ENCODE results near the gene RNF227. TPM values are rescaled to one million over a fixed set of nuclear protein-coding genes. Genes with fewer than 3 reads are reported as not detected.

Gene RNF227
- total and polyA plus RNA-seq, 4 donors = 0.17 to 1.4 (median 0.32) TPM

DNA sequence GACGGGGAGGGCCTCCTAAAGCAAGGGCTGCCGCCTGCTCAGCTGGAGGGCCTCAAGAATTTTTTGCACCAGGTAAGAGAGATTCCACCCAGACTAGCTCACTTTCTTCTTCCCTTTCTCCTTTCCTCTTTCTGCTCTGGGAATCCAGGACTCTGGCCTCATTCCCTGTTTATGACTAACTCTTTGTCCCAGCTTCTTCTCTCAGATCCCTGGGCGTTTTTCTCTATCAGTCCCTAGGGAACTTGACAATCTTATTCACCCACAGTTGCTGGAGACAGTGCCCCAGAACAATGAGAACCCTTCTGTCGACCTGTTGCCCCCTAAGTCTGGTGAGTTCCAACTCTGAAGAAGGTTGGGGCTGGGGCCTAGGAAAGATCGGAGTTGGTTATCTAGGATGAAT is 31.6 kb upstream of the RNF227 start:
- no peak for TF ChIP-seq HNF4A (conservative IDR thresholded peaks at IDR 0.05)
- TF ChIP-seq, protein P1, sequence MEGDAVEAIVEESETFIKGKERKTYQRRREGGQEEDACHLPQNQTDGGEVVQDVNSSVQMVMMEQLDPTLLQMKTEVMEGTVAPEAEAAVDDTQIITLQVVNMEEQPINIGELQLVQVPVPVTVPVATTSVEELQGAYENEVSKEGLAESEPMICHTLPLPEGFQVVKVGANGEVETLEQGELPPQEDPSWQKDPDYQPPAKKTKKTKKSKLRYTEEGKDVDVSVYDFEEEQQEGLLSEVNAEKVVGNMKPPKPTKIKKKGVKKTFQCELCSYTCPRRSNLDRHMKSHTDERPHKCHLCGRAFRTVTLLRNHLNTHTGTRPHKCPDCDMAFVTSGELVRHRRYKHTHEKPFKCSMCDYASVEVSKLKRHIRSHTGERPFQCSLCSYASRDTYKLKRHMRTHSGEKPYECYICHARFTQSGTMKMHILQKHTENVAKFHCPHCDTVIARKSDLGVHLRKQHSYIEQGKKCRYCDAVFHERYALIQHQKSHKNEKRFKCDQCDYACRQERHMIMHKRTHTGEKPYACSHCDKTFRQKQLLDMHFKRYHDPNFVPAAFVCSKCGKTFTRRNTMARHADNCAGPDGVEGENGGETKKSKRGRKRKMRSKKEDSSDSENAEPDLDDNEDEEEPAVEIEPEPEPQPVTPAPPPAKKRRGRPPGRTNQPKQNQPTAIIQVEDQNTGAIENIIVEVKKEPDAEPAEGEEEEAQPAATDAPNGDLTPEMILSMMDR (IDR thresholded peaks at IDR 0.05; ENCODE audit: low read depth, low read length, missing input control) = no peak
- no peak overlapping the region for H3K9ac ChIP-seq (ENCODE audit: low read depth in 1 of 2, low read length in 2 of 2)
- no peak overlapping the region for H3K27ac ChIP-seq (ENCODE audit: low read depth in 1 of 2, low read length in 2 of 2)
- H3K27me3 ChIP-seq (ENCODE audit: control insufficient read depth in 4 of 4, insufficient read depth in 4 of 4, low read length in 3 of 4) = no peaks in the 10 kb centered on the region
- no peaks in the 10 kb centered on the region for H3K4me1 ChIP-seq (ENCODE audit: control insufficient read depth in 4 of 4, insufficient read depth in 4 of 4, low read length in 3 of 4)
- H3K36me3 ChIP-seq (ENCODE audit: control insufficient read depth in 4 of 4, insufficient read depth in 3 of 4, low read depth in 1 of 4, low read length in 3 of 4) = peaks cover 9 to 61% (median 43%) of the 10 kb centered on the region in 4 donors
- no peak overlapping the region for H3K4me3 ChIP-seq (ENCODE audit: low read depth in 1 of 3, low read length in 3 of 3)
- 92% methylated on average over 5 of the region's 5 CpGs for WGBS
- no peaks in the 10 kb centered on the region for H3K9me3 ChIP-seq (ENCODE audit: control insufficient read depth in 4 of 4, low read length in 3 of 4)
- no peak for DNase-seq (ENCODE audit: low spot score)

DNA sequence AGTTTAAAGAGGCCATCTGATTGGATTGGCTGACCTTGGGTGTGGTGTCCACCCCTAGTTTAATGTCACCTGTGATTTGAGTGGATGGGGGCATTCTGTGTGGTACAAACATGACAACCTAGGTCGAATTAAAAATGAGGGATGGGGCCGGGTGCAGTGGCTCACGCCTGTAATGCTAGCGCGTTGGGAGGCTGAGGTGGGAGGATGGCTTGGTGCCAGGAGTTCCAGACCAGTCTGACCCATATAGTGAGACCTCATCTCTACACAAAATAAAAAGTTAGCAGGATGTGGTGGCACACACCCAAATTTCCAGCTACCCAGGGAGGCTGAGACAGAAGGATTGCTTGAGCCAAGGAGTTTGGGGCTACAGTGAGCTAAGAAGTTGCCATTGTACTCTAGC is 30.4 kb upstream of the RNF227 start:
- Histone ChIP-seq H3K9me3 (ENCODE audit: control insufficient read depth in 4 of 4, low read length in 3 of 4) (no peaks in the 10 kb centered on the region), H3K36me3 (ENCODE audit: control insufficient read depth in 4 of 4, insufficient read depth in 3 of 4, low read depth in 1 of 4, low read length in 3 of 4) (peaks cover 9 to 63% (median 44%) of the 10 kb centered on the region in 4 donors), H3K9ac (ENCODE audit: low read depth in 1 of 2, low read length in 2 of 2) (no peak overlapping the region), H3K27me3 (ENCODE audit: control insufficient read depth in 4 of 4, insufficient read depth in 4 of 4, low read length in 3 of 4) (no peaks in the 10 kb centered on the region), H3K27ac (ENCODE audit: low read depth in 1 of 2, low read length in 2 of 2) (no peak overlapping the region), H3K4me1 (ENCODE audit: control insufficient read depth in 4 of 4, insufficient read depth in 4 of 4, low read length in 3 of 4) (no peaks in the 10 kb centered on the region), H3K4me3 (ENCODE audit: low read depth in 1 of 3, low read length in 3 of 3) (no peak overlapping the region)
- no peak for DNase-seq (ENCODE audit: low spot score)
- 76% methylated on average over 5 of the region's 5 CpGs for WGBS
- TF ChIP-seq NR2F2 (IDR thresholded peaks at IDR 0.05) (no peak), JUND (IDR thresholded peaks at IDR 0.05) (no peak), HNF4A (conservative IDR thresholded peaks at IDR 0.05) (no peak), YY1 (IDR thresholded peaks at IDR 0.05) (no peak), RXRA (IDR thresholded peaks at IDR 0.05) (no peak), FOXA2 (IDR thresholded peaks at IDR 0.05) (no peak), HNF4G (IDR thresholded peaks at IDR 0.05) (no peak), EGR1 (IDR thresholded peaks at IDR 0.05; ENCODE audit: low read depth in 2 of 2) (no peak), FOXA1 (IDR thresholded peaks at IDR 0.05) (no peak), GABPA (IDR thresholded peaks at IDR 0.05 in 1 of 2, conservative IDR thresholded peaks at IDR 0.05 in 1 of 2) (no peak), RAD21 (IDR thresholded peaks at IDR 0.05) (no peak), TAF1 (conservative IDR thresholded peaks at IDR 0.05) (no peak), SP1 (IDR thresholded peaks at IDR 0.05) (no peak)
- TF ChIP-seq, protein P1 (IDR thresholded peaks at IDR 0.05; ENCODE audit: low read depth, low read length, missing input control) = no peak
- TF ChIP-seq, protein P2, sequence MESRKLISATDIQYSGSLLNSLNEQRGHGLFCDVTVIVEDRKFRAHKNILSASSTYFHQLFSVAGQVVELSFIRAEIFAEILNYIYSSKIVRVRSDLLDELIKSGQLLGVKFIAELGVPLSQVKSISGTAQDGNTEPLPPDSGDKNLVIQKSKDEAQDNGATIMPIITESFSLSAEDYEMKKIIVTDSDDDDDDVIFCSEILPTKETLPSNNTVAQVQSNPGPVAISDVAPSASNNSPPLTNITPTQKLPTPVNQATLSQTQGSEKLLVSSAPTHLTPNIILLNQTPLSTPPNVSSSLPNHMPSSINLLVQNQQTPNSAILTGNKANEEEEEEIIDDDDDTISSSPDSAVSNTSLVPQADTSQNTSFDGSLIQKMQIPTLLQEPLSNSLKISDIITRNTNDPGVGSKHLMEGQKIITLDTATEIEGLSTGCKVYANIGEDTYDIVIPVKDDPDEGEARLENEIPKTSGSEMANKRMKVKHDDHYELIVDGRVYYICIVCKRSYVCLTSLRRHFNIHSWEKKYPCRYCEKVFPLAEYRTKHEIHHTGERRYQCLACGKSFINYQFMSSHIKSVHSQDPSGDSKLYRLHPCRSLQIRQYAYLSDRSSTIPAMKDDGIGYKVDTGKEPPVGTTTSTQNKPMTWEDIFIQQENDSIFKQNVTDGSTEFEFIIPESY (IDR thresholded peaks at IDR 0.05) = no peak
- TF ChIP-seq, protein P3, sequence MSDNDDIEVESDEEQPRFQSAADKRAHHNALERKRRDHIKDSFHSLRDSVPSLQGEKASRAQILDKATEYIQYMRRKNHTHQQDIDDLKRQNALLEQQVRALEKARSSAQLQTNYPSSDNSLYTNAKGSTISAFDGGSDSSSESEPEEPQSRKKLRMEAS (IDR thresholded peaks at IDR 0.05) = no peak
- TF ChIP-seq, protein P4, sequence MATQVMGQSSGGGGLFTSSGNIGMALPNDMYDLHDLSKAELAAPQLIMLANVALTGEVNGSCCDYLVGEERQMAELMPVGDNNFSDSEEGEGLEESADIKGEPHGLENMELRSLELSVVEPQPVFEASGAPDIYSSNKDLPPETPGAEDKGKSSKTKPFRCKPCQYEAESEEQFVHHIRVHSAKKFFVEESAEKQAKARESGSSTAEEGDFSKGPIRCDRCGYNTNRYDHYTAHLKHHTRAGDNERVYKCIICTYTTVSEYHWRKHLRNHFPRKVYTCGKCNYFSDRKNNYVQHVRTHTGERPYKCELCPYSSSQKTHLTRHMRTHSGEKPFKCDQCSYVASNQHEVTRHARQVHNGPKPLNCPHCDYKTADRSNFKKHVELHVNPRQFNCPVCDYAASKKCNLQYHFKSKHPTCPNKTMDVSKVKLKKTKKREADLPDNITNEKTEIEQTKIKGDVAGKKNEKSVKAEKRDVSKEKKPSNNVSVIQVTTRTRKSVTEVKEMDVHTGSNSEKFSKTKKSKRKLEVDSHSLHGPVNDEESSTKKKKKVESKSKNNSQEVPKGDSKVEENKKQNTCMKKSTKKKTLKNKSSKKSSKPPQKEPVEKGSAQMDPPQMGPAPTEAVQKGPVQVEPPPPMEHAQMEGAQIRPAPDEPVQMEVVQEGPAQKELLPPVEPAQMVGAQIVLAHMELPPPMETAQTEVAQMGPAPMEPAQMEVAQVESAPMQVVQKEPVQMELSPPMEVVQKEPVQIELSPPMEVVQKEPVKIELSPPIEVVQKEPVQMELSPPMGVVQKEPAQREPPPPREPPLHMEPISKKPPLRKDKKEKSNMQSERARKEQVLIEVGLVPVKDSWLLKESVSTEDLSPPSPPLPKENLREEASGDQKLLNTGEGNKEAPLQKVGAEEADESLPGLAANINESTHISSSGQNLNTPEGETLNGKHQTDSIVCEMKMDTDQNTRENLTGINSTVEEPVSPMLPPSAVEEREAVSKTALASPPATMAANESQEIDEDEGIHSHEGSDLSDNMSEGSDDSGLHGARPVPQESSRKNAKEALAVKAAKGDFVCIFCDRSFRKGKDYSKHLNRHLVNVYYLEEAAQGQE (IDR thresholded peaks at IDR 0.05) = no peak
- TF ChIP-seq, protein P5, sequence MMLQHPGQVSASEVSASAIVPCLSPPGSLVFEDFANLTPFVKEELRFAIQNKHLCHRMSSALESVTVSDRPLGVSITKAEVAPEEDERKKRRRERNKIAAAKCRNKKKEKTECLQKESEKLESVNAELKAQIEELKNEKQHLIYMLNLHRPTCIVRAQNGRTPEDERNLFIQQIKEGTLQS (IDR thresholded peaks at IDR 0.05) = no peak

Measured in liver (tissue), 9 donors.